Measurements from ENCODE around the gene MFAP3L.
"Not testable (repeated sequence)": the region's sequence is repeated elsewhere in the genome, so short reads cannot be mapped to it uniquely, and the experiment has no call there.

Gene MFAP3L

DNA sequence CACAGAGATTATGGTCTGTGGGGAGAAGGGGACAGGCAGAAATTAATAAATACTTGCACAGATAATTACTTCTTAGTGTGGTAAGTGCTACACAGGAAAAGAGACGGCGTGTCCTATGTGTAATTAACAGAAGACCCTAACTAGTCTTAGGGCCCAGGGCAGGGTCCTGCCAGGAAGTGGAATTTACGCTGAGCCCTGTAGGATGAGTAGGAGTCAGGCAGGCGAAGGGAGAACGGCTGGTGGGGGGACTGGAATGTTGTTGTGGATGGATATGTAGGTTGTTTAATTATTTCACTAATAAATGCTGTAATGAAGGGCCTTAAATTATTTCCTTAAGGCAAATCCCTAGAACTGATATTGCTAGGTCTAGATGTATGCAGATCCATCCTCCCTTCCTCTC lies 26.7 kb upstream of the MFAP3L start:
- no peak for DNase-seq (ENCODE audit: extremely low spot score)
- ChIA-PET POLR2A (no interaction called here), CTCF (no interaction called here)
- TF ChIP-seq, protein P1, sequence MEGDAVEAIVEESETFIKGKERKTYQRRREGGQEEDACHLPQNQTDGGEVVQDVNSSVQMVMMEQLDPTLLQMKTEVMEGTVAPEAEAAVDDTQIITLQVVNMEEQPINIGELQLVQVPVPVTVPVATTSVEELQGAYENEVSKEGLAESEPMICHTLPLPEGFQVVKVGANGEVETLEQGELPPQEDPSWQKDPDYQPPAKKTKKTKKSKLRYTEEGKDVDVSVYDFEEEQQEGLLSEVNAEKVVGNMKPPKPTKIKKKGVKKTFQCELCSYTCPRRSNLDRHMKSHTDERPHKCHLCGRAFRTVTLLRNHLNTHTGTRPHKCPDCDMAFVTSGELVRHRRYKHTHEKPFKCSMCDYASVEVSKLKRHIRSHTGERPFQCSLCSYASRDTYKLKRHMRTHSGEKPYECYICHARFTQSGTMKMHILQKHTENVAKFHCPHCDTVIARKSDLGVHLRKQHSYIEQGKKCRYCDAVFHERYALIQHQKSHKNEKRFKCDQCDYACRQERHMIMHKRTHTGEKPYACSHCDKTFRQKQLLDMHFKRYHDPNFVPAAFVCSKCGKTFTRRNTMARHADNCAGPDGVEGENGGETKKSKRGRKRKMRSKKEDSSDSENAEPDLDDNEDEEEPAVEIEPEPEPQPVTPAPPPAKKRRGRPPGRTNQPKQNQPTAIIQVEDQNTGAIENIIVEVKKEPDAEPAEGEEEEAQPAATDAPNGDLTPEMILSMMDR (IDR thresholded peaks at IDR 0.05; ENCODE audit: control extremely low read depth, extremely low read depth, low read depth, missing control alignments): no peak

DNA sequence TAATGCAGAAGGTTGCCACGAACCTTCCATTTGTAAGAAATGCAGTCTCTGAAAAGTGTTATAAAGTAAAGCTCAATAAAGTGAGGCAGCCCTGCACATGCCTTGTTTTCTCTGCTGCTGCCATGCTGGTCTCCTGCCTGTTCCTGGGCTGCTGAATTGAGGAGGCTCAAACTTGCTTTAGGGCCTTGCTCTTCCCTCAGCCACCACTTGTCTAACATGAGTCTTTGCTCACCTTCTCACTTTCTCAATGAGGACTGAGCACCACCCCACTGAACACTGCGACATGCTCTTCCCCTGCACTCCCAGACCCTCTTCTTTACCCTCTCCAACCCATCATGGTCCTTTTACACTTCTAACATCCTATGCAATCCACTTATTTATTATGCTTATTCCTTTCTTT lies 25.2 kb upstream of the MFAP3L start:
- TF ChIP-seq, protein P1 (IDR thresholded peaks at IDR 0.05; ENCODE audit: control extremely low read depth, extremely low read depth, low read depth, missing control alignments): no peak
- POLR2A ChIA-PET: no interaction called here
- CTCF ChIA-PET: interaction anchor here (1.6 to 4.6 kb wide), 2 partner anchors 12 to 241 kb away, joined by 4 to 57 read pairs; no protein-coding TSS in a partner anchor
- no peak for DNase-seq (ENCODE audit: extremely low spot score)

DNA sequence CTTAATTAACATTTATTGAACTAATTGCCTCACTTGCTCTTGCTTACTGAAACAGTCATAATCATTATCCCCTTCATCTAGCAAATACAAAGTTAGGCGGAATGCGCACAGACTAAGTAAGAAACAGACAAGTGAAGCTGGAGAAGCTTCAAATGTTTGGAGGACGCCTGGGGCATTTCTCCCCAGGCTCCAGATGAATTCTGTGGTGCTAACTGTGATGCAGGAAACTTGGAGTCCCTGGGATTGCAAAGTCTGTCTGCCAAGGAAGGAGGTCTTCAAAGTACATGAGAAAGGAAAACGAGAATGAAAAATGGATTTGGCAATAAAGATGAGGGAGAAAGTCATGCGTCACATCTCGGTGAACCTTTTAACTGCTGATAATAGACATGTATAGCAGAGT lies 23.6 kb upstream of the MFAP3L start:
- POLR2A ChIA-PET: no interaction called here

DNA sequence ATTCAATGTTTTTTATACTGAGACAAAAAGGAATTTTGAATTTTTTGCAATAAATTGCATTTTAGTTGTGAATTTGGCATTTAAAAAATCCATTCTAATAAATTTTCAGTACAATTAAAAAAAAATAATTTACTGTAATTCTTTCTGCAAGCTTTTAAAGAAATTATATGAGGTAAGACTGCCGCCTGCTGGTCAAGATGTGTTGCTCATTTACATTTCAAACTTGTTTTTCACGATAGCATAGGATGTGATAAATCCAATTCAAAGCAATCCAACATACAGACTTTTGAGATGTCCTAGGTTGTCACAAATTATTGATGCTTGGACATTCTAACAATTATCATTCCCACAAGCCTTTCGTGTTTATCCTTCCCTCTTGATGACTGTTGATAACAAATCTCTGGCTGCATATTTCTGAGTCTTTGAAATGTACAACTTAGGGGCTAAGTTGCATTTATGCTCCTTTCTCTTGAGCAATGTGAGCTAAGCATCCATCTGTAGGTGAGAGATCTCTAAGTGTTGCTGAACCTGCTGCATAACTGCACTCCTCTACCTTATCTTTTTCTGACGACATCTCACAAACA lies 21.7 kb upstream of the MFAP3L start:
- DNase-seq (ENCODE audit: extremely low spot score): peak; percentile 38
- ChIA-PET POLR2A (no interaction called here), CTCF (interaction anchor here (0.7 to 4.6 kb wide), 15 partner anchors 14 to 1124 kb away, joined by 3 to 57 read pairs (median 4); partner anchors contain the start of genes CLCN3 and NEK1)
- TF ChIP-seq, protein P1 (IDR thresholded peaks at IDR 0.05; ENCODE audit: control extremely low read depth, extremely low read depth, low read depth, missing control alignments): peak; percentile 66

More for the DNA sequence above, 23.6 kb upstream of the MFAP3L start:
- CTCF ChIA-PET: interaction anchor here (3.3 to 4.6 kb wide), 2 partner anchors 240 to 436 kb away, joined by 22 to 57 read pairs; partner anchors contain the start of gene NEK1
- no peak for DNase-seq (ENCODE audit: extremely low spot score)
- TF ChIP-seq, protein P1 (IDR thresholded peaks at IDR 0.05; ENCODE audit: control extremely low read depth, extremely low read depth, low read depth, missing control alignments): no peak

DNA sequence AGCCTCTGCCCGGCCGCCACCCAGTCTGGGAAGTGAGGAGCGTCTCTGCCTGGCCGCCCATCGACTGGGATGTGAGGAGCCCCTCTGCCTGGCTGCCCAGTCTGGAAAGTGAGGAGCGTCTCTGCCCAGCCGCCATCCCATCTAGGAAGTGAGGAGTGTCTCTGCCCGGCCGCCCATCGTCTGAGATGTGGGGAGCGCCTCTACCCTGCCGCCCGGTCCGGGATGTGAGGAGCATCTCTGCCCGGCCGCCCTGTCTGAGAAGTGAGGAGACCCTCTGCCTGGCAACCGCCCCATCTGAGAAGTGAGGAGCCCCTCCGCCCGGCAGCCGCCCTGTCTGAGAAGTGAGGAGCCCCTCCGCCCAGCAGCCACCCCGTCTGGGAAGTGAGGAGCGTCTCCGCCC lies 20.0 kb upstream of the MFAP3L start:
- CTCF ChIA-PET; POLR2A ChIA-PET; DNase-seq (ENCODE audit: extremely low spot score): not testable (repeated sequence)

DNA sequence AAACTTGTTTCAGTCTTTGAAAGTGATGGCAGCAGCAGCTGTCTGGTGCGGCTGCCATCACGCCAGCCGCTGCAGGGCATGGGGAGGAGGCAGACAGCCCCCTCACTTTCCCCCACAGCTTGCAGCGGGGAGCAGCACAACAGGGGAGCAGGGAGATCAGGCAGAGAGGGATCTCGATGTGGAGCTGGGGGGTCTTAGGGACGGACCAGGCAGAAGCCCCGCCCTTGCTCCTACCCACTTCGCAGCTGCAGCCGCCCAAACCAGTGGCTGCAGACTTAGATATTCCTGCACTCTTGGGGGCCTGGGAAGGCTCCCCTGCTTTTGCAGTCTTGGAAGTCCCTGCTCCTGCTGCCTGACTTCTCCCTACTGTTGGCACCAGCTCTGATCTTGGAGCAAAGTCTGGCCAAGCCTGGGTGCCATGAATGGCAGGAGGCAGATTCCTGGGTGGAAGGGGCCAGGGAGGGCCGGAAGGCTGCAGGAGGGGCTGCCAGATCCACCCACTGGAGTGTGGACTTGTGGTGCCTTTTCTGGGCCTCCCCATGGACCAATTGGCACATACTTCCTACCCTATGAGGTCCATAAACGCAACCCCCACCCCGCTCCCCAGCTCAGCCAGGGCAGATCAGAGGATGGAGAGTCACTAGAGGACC lies 14.0 kb upstream of the MFAP3L start:
- DNase-seq (ENCODE audit: extremely low spot score): no peak
- ChIA-PET POLR2A (no interaction called here), CTCF (interaction anchor here (0.8 to 2.7 kb wide), 4 partner anchors 11 to 428 kb away, joined by 3 to 11 read pairs (median 4); partner anchors contain the start of genes MFAP3L and NEK1)
- TF ChIP-seq, protein P1 (IDR thresholded peaks at IDR 0.05; ENCODE audit: control extremely low read depth, extremely low read depth, low read depth, missing control alignments): no peak

DNA sequence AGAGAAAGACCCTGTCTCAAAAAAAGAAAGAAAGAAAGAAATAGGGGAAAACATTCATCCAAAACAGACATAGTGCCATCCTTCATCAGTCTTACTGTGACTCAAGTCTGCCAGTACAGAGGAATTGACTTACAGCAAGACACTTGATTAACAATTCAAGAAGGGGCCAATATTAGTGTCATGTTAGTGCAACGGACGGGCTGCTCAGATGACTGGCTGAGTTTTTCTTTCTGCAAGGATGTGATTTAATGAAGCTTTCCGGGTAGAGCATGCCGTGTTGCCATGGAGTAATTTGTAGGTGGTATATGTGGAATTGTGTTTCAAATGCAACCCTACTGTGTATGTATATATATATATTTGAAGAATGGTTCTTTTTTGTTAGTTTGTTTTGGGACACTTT lies 12.6 kb upstream of the MFAP3L start:
- TF ChIP-seq, protein P1 (IDR thresholded peaks at IDR 0.05; ENCODE audit: control extremely low read depth, extremely low read depth, low read depth, missing control alignments): no peak
- CTCF ChIA-PET: interaction anchor here (2.7 kb wide), 1 partner anchor 228 kb away, joined by 11 read pairs; no protein-coding TSS in a partner anchor
- DNase-seq (ENCODE audit: extremely low spot score): no peak
- POLR2A ChIA-PET: no interaction called here
